NB4 (cell line): ENCODE data around the gene IL24.

Experiments
- CTCF ChIP-seq: IDR thresholded peaks from one replicate; pipeline ENCODE4 v1.5.1; 2012; ENCODE audit warnings: low read depth, low read length
- MYC ChIP-seq: IDR thresholded peaks from 2 replicates; pipeline ENCODE4 v1.6.1; 2011; ENCODE audit warnings: low read depth, low read length
- POLR2A ChIP-seq: IDR thresholded peaks from 2 replicates; pipeline ENCODE4 v1.6.1; 2011; ENCODE audit warnings: mild to moderate bottlenecking; ENCODE audit not compliant: insufficient read length; ENCODE audit errors: extremely low read depth

- TF ChIP-seq MYC = no peak
- no peak for TF ChIP-seq CTCF
- no peak for TF ChIP-seq POLR2A
These were observed 4.7 kb downstream of the IL24 start for GRCh38 chr1:206901944-206902343.
